ENCODE data around the gene TRIM6.
A peak's percentile ranks its signal among the peaks of the same experiment; 100 is the strongest.

GRCh38 chr11:5611627-5612026, 15.2 kb downstream of the TRIM6 start:
- TF ChIP-seq CTCF (conservative IDR thresholded peaks at IDR 0.05; ENCODE audit: low read length): peak; percentile 55
- no peak for TF ChIP-seq EZH2phosphoT487 (IDR thresholded peaks at IDR 0.05; ENCODE audit: borderline replicate concordance)
